ENCODE measurements around the gene TBC1D13. TPM values are rescaled to one million over a fixed set of nuclear protein-coding genes. Genes with fewer than 3 reads are reported as not detected.
A peak's percentile ranks its signal among the peaks of the same experiment; 100 is the strongest.

The TBC1D13 gene
- total and polyA plus RNA-seq, 2 of the 13 experiments (the other 11 are each of a cell fraction or from before 2014, with no cell fraction given) = 17.9 to 19.7 TPM

DNA sequence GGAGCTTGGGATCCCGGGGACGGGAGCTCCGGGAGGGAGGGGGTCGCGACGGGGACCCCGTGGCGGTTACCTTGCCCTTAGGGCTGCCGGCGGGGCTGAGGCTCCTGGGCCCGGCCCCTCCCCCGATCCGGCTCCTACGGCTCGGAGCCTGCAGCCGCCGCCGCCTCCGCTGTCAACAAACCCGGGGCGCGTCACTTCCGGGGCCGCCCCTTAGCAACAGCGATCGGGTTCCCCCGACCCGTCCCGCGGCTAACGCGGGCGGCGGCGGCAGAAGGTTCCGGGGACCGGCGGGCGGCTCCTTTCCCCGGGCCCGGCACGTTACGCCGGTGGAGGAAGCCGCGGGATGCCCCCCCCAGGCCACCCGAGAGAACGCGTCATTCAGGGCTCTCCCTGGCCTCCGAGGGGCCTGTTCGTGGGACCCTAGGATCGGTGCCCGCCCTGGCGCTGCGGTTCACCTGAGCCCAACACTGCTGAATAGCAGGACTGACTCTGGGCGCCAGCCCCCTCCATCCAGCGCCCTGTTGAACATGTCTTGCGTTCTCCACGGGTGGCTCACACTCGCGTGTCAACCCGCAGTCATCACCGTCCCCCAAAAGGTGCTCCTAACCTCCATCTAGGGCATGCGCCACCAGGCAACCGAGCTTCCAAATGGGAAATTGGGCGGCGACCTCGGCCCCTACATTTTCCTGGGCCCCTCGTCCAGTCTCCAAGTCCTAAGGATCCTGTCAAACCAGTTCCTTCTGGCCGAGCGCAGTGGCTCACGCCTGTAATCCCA lies 15.1 kb upstream of the TBC1D13 start, which contains the start of gene ZER1 (continued):
- TF ChIP-seq TFDP1 (CRISPR knock-in tag; IDR thresholded peaks at IDR 0.05; ENCODE audit: borderline replicate concordance) (peak; percentile 57; the same call in 1 of the 2 replicates), NR1H2 (CRISPR knock-in tag; IDR thresholded peaks at IDR 0.05; ENCODE audit: borderline replicate concordance, low read depth) (no peak), HNRNPH1 (optimal IDR thresholded peaks at IDR 0.05; ENCODE audit: low read depth, low read length) (no peak), ZMAT5 (CRISPR knock-in tag; IDR thresholded peaks at IDR 0.05; ENCODE audit: borderline replicate concordance, low read depth) (no peak), TOPORS (CRISPR knock-in tag; IDR thresholded peaks at IDR 0.05) (peak; percentile 87; the same call in 1 of the 2 replicates), ZNF256 (CRISPR knock-in tag; conservative IDR thresholded peaks at IDR 0.05) (no peak), JUN (CRISPR knock-in tag; IDR thresholded peaks at IDR 0.05) (no peak), ARNTL (CRISPR knock-in tag; IDR thresholded peaks at IDR 0.05) (peak; percentile 37; the same call in 1 of the 2 replicates), RERE (CRISPR knock-in tag; IDR thresholded peaks at IDR 0.05; ENCODE audit: low read depth) (peak; percentile 31; the same call in 1 of the 2 replicates), ZNF101 (CRISPR knock-in tag; IDR thresholded peaks at IDR 0.05; ENCODE audit: borderline replicate concordance, low read depth) (no peak)
- TF ChIP-seq, protein P1, sequence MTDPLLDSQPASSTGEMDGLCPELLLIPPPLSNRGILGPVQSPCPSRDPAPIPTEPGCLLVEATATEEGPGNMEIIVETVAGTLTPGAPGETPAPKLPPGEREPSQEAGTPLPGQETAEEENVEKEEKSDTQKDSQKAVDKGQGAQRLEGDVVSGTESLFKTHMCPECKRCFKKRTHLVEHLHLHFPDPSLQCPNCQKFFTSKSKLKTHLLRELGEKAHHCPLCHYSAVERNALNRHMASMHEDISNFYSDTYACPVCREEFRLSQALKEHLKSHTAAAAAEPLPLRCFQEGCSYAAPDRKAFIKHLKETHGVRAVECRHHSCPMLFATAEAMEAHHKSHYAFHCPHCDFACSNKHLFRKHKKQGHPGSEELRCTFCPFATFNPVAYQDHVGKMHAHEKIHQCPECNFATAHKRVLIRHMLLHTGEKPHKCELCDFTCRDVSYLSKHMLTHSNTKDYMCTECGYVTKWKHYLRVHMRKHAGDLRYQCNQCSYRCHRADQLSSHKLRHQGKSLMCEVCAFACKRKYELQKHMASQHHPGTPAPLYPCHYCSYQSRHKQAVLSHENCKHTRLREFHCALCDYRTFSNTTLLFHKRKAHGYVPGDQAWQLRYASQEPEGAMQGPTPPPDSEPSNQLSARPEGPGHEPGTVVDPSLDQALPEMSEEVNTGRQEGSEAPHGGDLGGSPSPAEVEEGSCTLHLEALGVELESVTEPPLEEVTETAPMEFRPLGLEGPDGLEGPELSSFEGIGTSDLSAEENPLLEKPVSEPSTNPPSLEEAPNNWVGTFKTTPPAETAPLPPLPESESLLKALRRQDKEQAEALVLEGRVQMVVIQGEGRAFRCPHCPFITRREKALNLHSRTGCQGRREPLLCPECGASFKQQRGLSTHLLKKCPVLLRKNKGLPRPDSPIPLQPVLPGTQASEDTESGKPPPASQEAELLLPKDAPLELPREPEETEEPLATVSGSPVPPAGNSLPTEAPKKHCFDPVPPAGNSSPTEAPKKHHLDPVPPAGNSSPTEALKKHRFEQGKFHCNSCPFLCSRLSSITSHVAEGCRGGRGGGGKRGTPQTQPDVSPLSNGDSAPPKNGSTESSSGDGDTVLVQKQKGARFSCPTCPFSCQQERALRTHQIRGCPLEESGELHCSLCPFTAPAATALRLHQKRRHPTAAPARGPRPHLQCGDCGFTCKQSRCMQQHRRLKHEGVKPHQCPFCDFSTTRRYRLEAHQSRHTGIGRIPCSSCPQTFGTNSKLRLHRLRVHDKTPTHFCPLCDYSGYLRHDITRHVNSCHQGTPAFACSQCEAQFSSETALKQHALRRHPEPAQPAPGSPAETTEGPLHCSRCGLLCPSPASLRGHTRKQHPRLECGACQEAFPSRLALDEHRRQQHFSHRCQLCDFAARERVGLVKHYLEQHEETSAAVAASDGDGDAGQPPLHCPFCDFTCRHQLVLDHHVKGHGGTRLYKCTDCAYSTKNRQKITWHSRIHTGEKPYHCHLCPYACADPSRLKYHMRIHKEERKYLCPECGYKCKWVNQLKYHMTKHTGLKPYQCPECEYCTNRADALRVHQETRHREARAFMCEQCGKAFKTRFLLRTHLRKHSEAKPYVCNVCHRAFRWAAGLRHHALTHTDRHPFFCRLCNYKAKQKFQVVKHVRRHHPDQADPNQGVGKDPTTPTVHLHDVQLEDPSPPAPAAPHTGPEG (CRISPR knock-in tag; IDR thresholded peaks at IDR 0.05) = peak; percentile 50; the same call in 1 of the 2 replicates
- TF ChIP-seq, protein P2, sequence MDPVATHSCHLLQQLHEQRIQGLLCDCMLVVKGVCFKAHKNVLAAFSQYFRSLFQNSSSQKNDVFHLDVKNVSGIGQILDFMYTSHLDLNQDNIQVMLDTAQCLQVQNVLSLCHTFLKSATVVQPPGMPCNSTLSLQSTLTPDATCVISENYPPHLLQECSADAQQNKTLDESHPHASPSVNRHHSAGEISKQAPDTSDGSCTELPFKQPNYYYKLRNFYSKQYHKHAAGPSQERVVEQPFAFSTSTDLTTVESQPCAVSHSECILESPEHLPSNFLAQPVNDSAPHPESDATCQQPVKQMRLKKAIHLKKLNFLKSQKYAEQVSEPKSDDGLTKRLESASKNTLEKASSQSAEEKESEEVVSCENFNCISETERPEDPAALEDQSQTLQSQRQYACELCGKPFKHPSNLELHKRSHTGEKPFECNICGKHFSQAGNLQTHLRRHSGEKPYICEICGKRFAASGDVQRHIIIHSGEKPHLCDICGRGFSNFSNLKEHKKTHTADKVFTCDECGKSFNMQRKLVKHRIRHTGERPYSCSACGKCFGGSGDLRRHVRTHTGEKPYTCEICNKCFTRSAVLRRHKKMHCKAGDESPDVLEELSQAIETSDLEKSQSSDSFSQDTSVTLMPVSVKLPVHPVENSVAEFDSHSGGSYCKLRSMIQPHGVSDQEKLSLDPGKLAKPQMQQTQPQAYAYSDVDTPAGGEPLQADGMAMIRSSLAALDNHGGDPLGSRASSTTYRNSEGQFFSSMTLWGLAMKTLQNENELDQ (CRISPR knock-in tag; IDR thresholded peaks at IDR 0.05; ENCODE audit: borderline replicate concordance) = no peak
